PC-3 (cell line): Measurements from ENCODE around the gene FDX1.

Experiments
- EZH2 ChIP-seq: fragments of 300-600 bp; sonication (generic); IDR thresholded peaks from one replicate; pipeline ENCODE4 v1.6.1; 2017; ENCODE audit warnings: antibody characterized with exemption, mild to moderate bottlenecking, low read length; ENCODE audit not compliant: unreplicated experiment
- TF ChIP-seq, protein P1 (sequence below): fragments of 300-600 bp; sonication (generic); conservative IDR thresholded peaks from 2 replicates; pipeline ENCODE4 v1.5.1; 2017; ENCODE audit warnings: antibody characterized with exemption, low read depth, mild to moderate bottlenecking, low read length

DNA sequence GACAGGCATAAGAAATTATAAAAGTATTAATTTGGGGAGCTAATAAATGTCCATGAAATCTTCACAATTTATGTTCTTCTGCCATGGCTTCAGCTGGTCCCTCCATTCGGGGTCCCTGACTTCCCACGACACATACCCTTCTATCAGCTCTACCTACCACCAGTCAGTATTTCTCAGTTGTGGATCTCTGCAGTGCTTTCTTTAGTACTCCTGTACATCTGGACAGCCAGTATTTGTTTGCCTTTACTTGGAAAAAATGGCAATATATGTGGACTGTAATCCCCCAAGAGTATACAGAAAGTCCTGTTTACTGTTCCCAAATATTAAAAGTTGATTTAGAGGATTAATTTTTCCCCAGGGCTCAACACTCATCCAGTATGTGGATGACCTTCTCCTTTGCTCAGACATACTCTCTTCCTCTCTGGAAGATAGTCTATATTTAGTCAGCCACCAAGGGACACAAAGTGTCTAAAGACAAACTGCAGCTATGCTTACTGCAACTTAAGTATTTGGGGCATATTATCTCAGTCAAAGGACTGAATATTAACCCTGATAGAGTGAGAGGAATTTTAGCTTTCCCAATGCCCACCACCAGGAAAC lies 7.3 kb upstream of the FDX1 start:
- TF ChIP-seq, protein P1, sequence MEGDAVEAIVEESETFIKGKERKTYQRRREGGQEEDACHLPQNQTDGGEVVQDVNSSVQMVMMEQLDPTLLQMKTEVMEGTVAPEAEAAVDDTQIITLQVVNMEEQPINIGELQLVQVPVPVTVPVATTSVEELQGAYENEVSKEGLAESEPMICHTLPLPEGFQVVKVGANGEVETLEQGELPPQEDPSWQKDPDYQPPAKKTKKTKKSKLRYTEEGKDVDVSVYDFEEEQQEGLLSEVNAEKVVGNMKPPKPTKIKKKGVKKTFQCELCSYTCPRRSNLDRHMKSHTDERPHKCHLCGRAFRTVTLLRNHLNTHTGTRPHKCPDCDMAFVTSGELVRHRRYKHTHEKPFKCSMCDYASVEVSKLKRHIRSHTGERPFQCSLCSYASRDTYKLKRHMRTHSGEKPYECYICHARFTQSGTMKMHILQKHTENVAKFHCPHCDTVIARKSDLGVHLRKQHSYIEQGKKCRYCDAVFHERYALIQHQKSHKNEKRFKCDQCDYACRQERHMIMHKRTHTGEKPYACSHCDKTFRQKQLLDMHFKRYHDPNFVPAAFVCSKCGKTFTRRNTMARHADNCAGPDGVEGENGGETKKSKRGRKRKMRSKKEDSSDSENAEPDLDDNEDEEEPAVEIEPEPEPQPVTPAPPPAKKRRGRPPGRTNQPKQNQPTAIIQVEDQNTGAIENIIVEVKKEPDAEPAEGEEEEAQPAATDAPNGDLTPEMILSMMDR, result no peak
- TF ChIP-seq EZH2, result no peak
